Brain microvascular endothelial cell (primary cell): ENCODE results near the gene RABGGTB.

Experiments
- DNase-seq: peaks from one replicate; pipeline ENCODE4 v3.0.0-alpha.2; 2020
- H3K27ac ChIP-seq: fragments of 250-450 bp; sonication (Bioruptor Pico); 2 replicates; pipeline ENCODE4 v1.5.1; 2020; ENCODE audit warnings: mild to moderate bottlenecking, moderate library complexity
- H3K27me3 ChIP-seq: fragments of 250-450 bp; sonication (Bioruptor Pico); replicated peaks from 2 replicates; pipeline ENCODE4 v1.5.1; 2020; ENCODE audit warnings: mild to moderate bottlenecking
- H3K36me3 ChIP-seq: fragments of 250-450 bp; sonication (Bioruptor Pico); replicated peaks from 2 replicates; pipeline ENCODE4 v1.5.1; 2020; ENCODE audit warnings: mild to moderate bottlenecking
- H3K4me3 ChIP-seq: 2 replicates; pipeline ENCODE4 v1.5.1; 2011; ENCODE audit warnings: low read depth, mild to moderate bottlenecking, control low read depth, low read length, moderate library complexity
- in situ Hi-C: cut with HindIII; loops from 2 replicates; pipeline ENCODE4 v1.10.0; 2017; ENCODE audit warnings: low sequenced_read_pairs, low pct_ligation_motif_present
- TF ChIP-seq, protein P1 (sequence below): IDR thresholded peaks from 2 replicates; pipeline ENCODE4 v1.5.1; 2011; ENCODE audit warnings: low read depth, mild to moderate bottlenecking, moderate library complexity, low read length, control low read depth, inconsistent platforms; ENCODE audit errors: missing control alignments

RABGGTB gene

DNA sequence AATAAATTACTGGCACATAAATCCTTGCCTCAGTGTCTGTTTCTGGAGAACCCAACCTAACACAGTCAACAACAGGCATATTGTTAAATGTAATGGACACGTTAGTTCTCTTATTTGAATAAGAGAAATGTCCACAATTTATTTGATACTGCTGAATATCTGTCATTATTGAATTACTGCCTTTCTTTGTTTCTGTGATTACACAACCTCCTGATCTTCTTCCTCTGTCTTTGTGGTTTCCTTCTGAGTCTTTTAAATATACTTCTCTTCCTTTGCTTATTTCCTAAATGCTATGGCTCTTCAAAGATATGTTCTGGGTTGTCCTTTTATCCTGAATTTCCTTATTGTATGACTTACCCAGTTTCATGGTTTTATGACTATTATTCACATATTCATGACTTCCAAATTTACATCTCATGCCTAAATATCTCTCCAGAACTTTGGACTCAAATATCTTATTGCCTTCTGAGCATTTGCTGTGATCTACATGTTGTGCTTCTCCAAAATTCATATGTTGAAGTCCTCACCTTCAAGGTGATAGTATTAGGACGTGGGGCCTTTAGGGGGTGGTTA lies 50.6 kb downstream of the RABGGTB start:
- Histone ChIP-seq H3K36me3 (no peaks in the 10 kb centered on the region), H3K27me3 (no peaks in the 10 kb centered on the region), H3K27ac (no peak overlapping the region), H3K4me3 (no peak overlapping the region)
- TF ChIP-seq, protein P1, sequence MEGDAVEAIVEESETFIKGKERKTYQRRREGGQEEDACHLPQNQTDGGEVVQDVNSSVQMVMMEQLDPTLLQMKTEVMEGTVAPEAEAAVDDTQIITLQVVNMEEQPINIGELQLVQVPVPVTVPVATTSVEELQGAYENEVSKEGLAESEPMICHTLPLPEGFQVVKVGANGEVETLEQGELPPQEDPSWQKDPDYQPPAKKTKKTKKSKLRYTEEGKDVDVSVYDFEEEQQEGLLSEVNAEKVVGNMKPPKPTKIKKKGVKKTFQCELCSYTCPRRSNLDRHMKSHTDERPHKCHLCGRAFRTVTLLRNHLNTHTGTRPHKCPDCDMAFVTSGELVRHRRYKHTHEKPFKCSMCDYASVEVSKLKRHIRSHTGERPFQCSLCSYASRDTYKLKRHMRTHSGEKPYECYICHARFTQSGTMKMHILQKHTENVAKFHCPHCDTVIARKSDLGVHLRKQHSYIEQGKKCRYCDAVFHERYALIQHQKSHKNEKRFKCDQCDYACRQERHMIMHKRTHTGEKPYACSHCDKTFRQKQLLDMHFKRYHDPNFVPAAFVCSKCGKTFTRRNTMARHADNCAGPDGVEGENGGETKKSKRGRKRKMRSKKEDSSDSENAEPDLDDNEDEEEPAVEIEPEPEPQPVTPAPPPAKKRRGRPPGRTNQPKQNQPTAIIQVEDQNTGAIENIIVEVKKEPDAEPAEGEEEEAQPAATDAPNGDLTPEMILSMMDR = no peak
- DNase-seq = no peak
- in situ Hi-C loops = no loop called here

DNA sequence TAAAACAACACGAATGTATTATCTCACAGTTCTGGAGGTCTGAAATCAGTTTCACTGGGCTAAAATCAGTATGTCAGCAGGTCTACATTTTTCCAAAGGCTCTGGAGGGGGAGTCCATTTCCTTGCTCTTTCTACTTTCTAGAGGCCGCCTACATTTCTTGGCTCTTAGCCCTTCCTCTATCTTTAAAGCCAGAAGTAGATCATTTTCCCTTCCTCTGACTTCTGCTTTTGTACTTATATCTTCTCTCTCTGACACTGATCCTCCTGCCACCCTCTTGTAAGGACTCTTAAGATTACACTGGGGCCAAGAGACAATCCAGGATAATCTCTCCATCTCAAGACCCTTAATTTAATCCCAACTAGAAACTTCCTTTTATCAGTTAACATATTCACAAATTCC lies 52.0 kb downstream of the RABGGTB start:
- in situ Hi-C loops = no loop called here
- no peaks in the 10 kb centered on the region for H3K36me3 ChIP-seq
- H3K27ac ChIP-seq = no peak overlapping the region
- no peak overlapping the region for H3K4me3 ChIP-seq
- TF ChIP-seq, protein P1 = no peak
- no peak for DNase-seq
- H3K27me3 ChIP-seq = no peaks in the 10 kb centered on the region

DNA sequence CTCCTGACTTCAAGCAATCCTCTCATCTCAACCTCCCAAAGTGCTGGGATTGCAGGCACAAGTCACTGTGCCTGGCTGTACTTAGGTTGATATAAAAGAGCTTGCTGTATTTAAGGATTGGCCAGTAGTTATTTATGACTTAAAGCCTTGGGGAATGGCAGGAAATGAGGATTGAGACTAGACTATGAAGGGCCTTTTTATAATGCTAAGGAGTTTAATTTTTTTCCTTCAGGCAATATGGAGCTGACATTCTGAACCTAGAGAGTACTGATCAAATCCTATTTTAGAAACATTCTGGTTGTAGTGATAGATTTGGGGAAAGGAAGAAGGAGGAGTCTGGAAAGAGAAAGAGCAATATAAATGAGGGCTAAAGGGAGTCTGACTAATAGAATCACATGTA lies 55.4 kb downstream of the RABGGTB start:
- no peak overlapping the region for H3K4me3 ChIP-seq
- no peaks in the 10 kb centered on the region for H3K36me3 ChIP-seq
- TF ChIP-seq, protein P1 = no peak
- in situ Hi-C loops = no loop called here
- H3K27ac ChIP-seq = no peak overlapping the region
- DNase-seq = no peak
- H3K27me3 ChIP-seq = no peaks in the 10 kb centered on the region
